SK-N-MC (cell line): ENCODE data around the gene HSDL1.

Experiments used
- EZH2 ChIP-seq: fragments of 200-600 bp; sonication (generic); IDR thresholded peaks from one replicate; pipeline ENCODE4 v1.6.1; 2017; ENCODE audit warnings: antibody characterized with exemption
- POLR2AphosphoS5 ChIP-seq: IDR thresholded peaks from 2 replicates; pipeline ENCODE4 v1.6.1; 2012; ENCODE audit warnings: mild to moderate bottlenecking, low read depth, low read length, borderline replicate concordance

DNA sequence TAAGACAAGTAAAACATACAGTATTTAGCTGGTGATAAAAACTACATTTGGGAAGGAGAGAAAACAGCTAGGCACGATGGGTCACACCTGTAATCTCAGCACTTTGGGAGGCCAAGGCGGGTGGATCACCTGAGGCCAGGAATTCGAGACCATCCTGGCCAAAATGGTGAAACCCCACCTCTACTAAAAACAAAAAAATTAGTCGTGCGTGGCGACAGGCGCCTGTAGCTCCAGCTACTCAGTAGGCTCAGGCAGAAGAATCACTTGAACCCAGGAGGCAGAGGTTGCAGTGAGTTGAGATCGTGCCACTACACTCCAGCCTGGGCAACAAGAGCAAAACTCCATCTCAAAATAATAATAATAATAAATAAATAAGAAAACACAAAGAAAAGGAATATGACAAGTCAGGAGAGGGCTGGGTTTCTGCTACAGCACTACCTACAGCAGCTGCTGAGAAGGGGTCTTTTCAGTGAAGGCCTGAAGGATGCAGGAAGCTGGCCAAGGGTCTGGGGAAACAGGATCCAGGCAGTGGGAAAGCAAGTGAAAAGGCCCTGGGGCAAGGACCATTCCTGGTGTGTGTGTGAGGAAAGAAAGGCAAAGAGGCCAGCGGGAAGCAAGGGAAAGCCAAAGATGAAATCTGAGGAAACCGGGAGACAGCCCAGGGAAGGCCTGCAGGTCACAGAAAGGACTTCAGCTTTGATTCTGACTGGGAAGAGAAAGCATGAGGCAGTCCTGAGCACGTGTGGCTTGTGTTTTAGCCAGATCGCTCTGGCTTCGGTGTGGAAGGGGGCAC lies 38.8 kb downstream of the HSDL1 start:
- no peak for TF ChIP-seq POLR2AphosphoS5
- TF ChIP-seq EZH2 = no peak
